HepG2 (cell line): ENCODE data around the gene NCAM2. TPM values are rescaled to one million over a fixed set of nuclear protein-coding genes. Genes with fewer than 3 reads are reported as not detected.

Source experiments
- ATAC-seq: fragments of 200-7000 bp; cut with Tn5 transposase; 3 replicates; pipeline ENCODE4 v1.9.1; 2020; ENCODE audit warnings: mild to moderate bottlenecking, moderate library complexity
- BruUV-seq: library from RNA; stranded (reverse); fragments of 400-500 nt; replicated peaks from 2 replicates; lab custom pipeline; 2021; lab: Mats Ljungman, UMichigan
- CTCF ChIA-PET: fragments of 300-600 bp; formaldehyde crosslinking; extraction: SDS; loops from one replicate; lab custom pipeline; 2021; ENCODE audit warnings: low total read pairs, inconsistent platforms, low intra/inter-chr PET ratio; lab: Yijun Ruan, JAX
- POLR2A ChIA-PET: fragments of 350-600 bp; sonication (Branson Sonifier 250); formaldehyde crosslinking; loops from one replicate; lab custom pipeline; 2020; ENCODE audit warnings: antibody characterized with exemption, inconsistent platforms; lab: Yijun Ruan, JAX
- DNase-seq: peaks from one replicate; pipeline ENCODE4 v3.0.0-alpha.2; 2015; ENCODE audit warnings: low spot score
- FAIRE-seq: peaks from 3 replicates; lab custom pipeline; 2011; peaks lifted over from hg19 to GRCh38; lab: Jason Lieb, UNC
- H2AFZ ChIP-seq: one replicate; pipeline ENCODE4 v1.6.1; 2011; ENCODE audit warnings: low read length, inconsistent platforms
- H3K27ac ChIP-seq: fragments of 300-600 bp; 3 replicates; pipeline ENCODE4 v1.8.0; 2011; ENCODE audit warnings: mixed run types, mild to moderate bottlenecking, mixed read lengths, low read length, inconsistent platforms; ENCODE audit not compliant: insufficient read depth; ENCODE audit errors: extremely low read length
- H3K27me3 ChIP-seq, 2 experiments: fragments of 200-600 bp in 1 of 2; 2 replicates in 1 of 2; 3 replicates in 1 of 2; pipeline versions ENCODE4 v1.6.0 to v1.8.0; 2011; ENCODE audit warnings: low read length in 2 of 2, mild to moderate bottlenecking in 2 of 2, moderate library complexity in 2 of 2, inconsistent platforms in 1 of 2; ENCODE audit not compliant: insufficient read depth in 2 of 2, control insufficient read depth in 1 of 2
- H3K36me3 ChIP-seq, 2 experiments: fragments of 200-600 bp in 1 of 2; replicated peaks in 1 of 2; 2 replicates in 1 of 2; 3 replicates in 1 of 2; pipeline versions ENCODE4 v1.5.1 to v1.8.0; 2011; ENCODE audit warnings: low read length in 2 of 2, inconsistent platforms in 1 of 2; ENCODE audit not compliant: insufficient read depth in 2 of 2, control insufficient read depth in 1 of 2
- H3K4me1 ChIP-seq: 2 replicates; pipeline ENCODE4 v1.5.1; 2012; ENCODE audit warnings: low read length, inconsistent platforms; ENCODE audit not compliant: insufficient read depth
- H3K4me2 ChIP-seq: 2 replicates; pipeline ENCODE4 v1.6.0; 2011; ENCODE audit warnings: low read depth, low read length, inconsistent platforms
- H3K4me3 ChIP-seq, 3 experiments: fragments of 200-600 bp in 1 of 3; sonication (generic), shearing (Covaris generic) in 1 of 3; replicated peaks in 1 of 3; 2 replicates each; pipeline ENCODE4 v1.5.1; 2011 to 2016; ENCODE audit warnings: low read length in 3 of 3, inconsistent platforms in 2 of 3, low read depth in 2 of 3, mild to moderate bottlenecking in 2 of 3, control low read depth in 1 of 3, mixed read lengths in 1 of 3; ENCODE audit not compliant: insufficient read depth in 1 of 3
- H3K79me2 ChIP-seq: one replicate; pipeline ENCODE4 v1.6.1; 2011; ENCODE audit warnings: low read length, inconsistent platforms; ENCODE audit not compliant: insufficient read depth
- H3K9ac ChIP-seq: 2 replicates; pipeline ENCODE4 v1.6.0; 2011; ENCODE audit warnings: mild to moderate bottlenecking, low read depth, low read length, inconsistent platforms; ENCODE audit not compliant: insufficient read depth
- H3K9me3 ChIP-seq: 2 replicates; pipeline ENCODE4 v1.5.1; 2012; ENCODE audit warnings: mild to moderate bottlenecking, low read length
- H4K20me1 ChIP-seq: 2 replicates; pipeline ENCODE4 v1.6.0; 2011; ENCODE audit warnings: inconsistent platforms, mild to moderate bottlenecking, low read length, moderate library complexity; ENCODE audit not compliant: insufficient read depth
- ARNT ChIP-seq: fragments of 450-650 bp; IDR thresholded peaks from 2 replicates; pipeline ENCODE4 v1.6.1; 2017
- FOXA3 ChIP-seq: IDR thresholded peaks from 2 replicates; pipeline ENCODE4 v1.6.1; 2016; ENCODE audit warnings: missing genetic modification reagents, missing compliant biosample characterization
- GATAD2A ChIP-seq: IDR thresholded peaks from 2 replicates; pipeline ENCODE4 v1.6.1; 2016
- HBP1 ChIP-seq: IDR thresholded peaks from 2 replicates; pipeline ENCODE4 v1.6.1; 2016; ENCODE audit warnings: low read depth, control low read depth
- HNRNPH1 ChIP-seq: fragments of 200-400 bp; formaldehyde crosslinking; optimal IDR thresholded peaks from 2 replicates; pipeline ENCODE3; 2017; ENCODE audit warnings: mild to moderate bottlenecking, low read depth, low read length
- NFIB ChIP-seq: sonication (generic); formaldehyde crosslinking; IDR thresholded peaks from 2 replicates; pipeline ENCODE4 v1.9.0; 2021; ENCODE audit warnings: missing genetic modification reagents, mild to moderate bottlenecking, borderline replicate concordance
- NKX3-1 ChIP-seq: sonication (generic); formaldehyde crosslinking; IDR thresholded peaks from 2 replicates; pipeline ENCODE4 v1.5.0; 2020; ENCODE audit warnings: missing genetic modification reagents
- NR0B2 ChIP-seq: sonication (generic); formaldehyde crosslinking; IDR thresholded peaks from 2 replicates; pipeline ENCODE4 v1.4.0; 2020; ENCODE audit warnings: mild to moderate bottlenecking, missing genetic modification reagents
- U2AF2 ChIP-seq: fragments of 200-400 bp; formaldehyde crosslinking; IDR thresholded peaks from 2 replicates; pipeline ENCODE4 v1.6.1; 2017; ENCODE audit warnings: low read depth, mild to moderate bottlenecking, low read length
- ZBTB37 ChIP-seq: sonication (generic); formaldehyde crosslinking; IDR thresholded peaks from 2 replicates; pipeline ENCODE4 v1.4.0; 2020; ENCODE audit warnings: mild to moderate bottlenecking, missing genetic modification reagents
- WGBS: methylation state at CpG from one replicate; pipeline ENCODE4 v1.1.6; 2017; ENCODE audit warnings: low lambda C conversion rate; 5-methylcytosine and 5-hydroxymethylcytosine counted together
- in situ Hi-C: cut with HindIII; loops from 2 replicates; pipeline ENCODE4 v1.10.0; 2017; ENCODE audit warnings: low pct_unique_long_range_greater_than_20kb; ENCODE audit not compliant: extremely low pct_ligation_motif_present
- intact Hi-C: fragments of 100-400 bp; cut with micrococcal nuclease; formaldehyde crosslinking; loops from one replicate; pipeline ENCODE4 v1.10.0; 2022; ENCODE audit not compliant: unreplicated experiment
- polyA plus RNA-seq, 8 experiments: library from polyadenylated mRNA; depleted of rRNA in 3 of 8; stranded (reverse) in 7 of 8; unstranded in 1 of 8; fragments of >200 nt; fragmentation: Illumina TruSeq in 4 of 8; extraction: Trizol in 4 of 8; gene quantifications; 2 replicates each; pipeline versions ENCODE4 v1.2.1 to v1.2.3, GENCODE V29; 2011 to 2016; ENCODE audit warnings: low read depth in 4 of 8, missing spikeins in 1 of 8, mixed read lengths in 1 of 8; ENCODE audit not compliant: insufficient read depth in 1 of 8
- total RNA-seq, 5 experiments: library from RNA; depleted of rRNA; stranded (reverse); fragments of >200 nt; fragmentation: Illumina TruSeq; extraction: Trizol; gene quantifications; 2 replicates each; pipeline ENCODE4 v1.2.3, GENCODE V29; 2016; ENCODE audit warnings: low read depth in 1 of 5

The NCAM2 gene
- total and polyA plus RNA-seq, 2 of the 13 experiments (the other 11 are each of a cell fraction or from before 2014, with no cell fraction given), result not detected

- ATAC-seq (no peak), FAIRE-seq (no peak), DNase-seq (no peak)
- CTCF ChIA-PET, result no interaction called here
- H3K27ac ChIP-seq, result no peak overlapping the region
- no peaks in the 10 kb centered on the region for H3K4me1 ChIP-seq
- H3K36me3 ChIP-seq, result no peaks in the 10 kb centered on the region; a peak in 1 of 5 replicates
- no peaks in the 10 kb centered on the region for H4K20me1 ChIP-seq
- intact Hi-C loops, result no loop called here
- POLR2A ChIA-PET, result no interaction called here
- no peak overlapping the region for H3K9ac ChIP-seq
- WGBS, result 21% methylated on average over 2 of the region's 2 CpGs
- BruUV-seq, result no TSS peak
- H2AFZ ChIP-seq, result no peak overlapping the region
- TF ChIP-seq ZBTB37, result no peak
- no peak for TF ChIP-seq FOXA3
- TF ChIP-seq GATAD2A (CRISPR knock-in tag), result no peak
- TF ChIP-seq NKX3-1, result no peak
- no peak for TF ChIP-seq U2AF2
- no peak for TF ChIP-seq NR0B2 (CRISPR knock-in tag)
- TF ChIP-seq ARNT, result no peak
- no peak for TF ChIP-seq NFIB (CRISPR knock-in tag)
- H3K4me2 ChIP-seq, result no peak overlapping the region
- no peaks in the 10 kb centered on the region for H3K27me3 ChIP-seq
- H3K9me3 ChIP-seq, result peaks cover 79% of the 10 kb centered on the region
- in situ Hi-C loops, result no loop called here
- H3K4me3 ChIP-seq, result no peak overlapping the region
- H3K79me2 ChIP-seq, result no peaks in the 10 kb centered on the region
Measured at GRCh38 chr21:21341041-21341440, 342.8 kb downstream of the NCAM2 start.

GRCh38 chr21:21345296-21345695 is 347.1 kb downstream of the NCAM2 start:
- FAIRE-seq (no peak), DNase-seq (no peak), ATAC-seq (no peak)
- intact Hi-C loops, result no loop called here
- H3K4me3 ChIP-seq, result no peak overlapping the region
- no peak for TF ChIP-seq HNRNPH1
- TF ChIP-seq HBP1 (CRISPR knock-in tag), result no peak
- no peak overlapping the region for H3K27ac ChIP-seq
- BruUV-seq, result no TSS peak
- in situ Hi-C loops, result no loop called here
- H2AFZ ChIP-seq, result no peak overlapping the region
- POLR2A ChIA-PET, result no interaction called here
- no peaks in the 10 kb centered on the region for H4K20me1 ChIP-seq
- peaks cover 92% of the 10 kb centered on the region for H3K9me3 ChIP-seq
- no peaks in the 10 kb centered on the region; a peak in 1 of 5 replicates for H3K36me3 ChIP-seq
- H3K27me3 ChIP-seq, result no peaks in the 10 kb centered on the region
- no peak overlapping the region for H3K4me2 ChIP-seq
- H3K9ac ChIP-seq, result no peak overlapping the region
- no peaks in the 10 kb centered on the region for H3K4me1 ChIP-seq
- CTCF ChIA-PET, result no interaction called here
- H3K79me2 ChIP-seq, result no peaks in the 10 kb centered on the region
- WGBS, result 0% methylated on average over 1 of the region's 1 CpG
